GM13977 (cell line): ENCODE results near the gene ZNF423.

ENCODE experiments used
- DNase-seq: peaks from one replicate; pipeline ENCODE4 v3.0.0; 2012; ENCODE audit warnings: low spot score
- in situ Hi-C: fragments of 300-500 bp; cut with MboI; formaldehyde crosslinking; loops from one replicate; pipeline ENCODE4 v1.12.0; 2022; ENCODE audit warnings: low sequenced_read_pairs, low pct_unique_long_range_greater_than_20kb, mixed read lengths, inconsistent platforms; ENCODE audit not compliant: unreplicated experiment
- TF ChIP-seq, protein P1 (sequence below): IDR thresholded peaks from 2 replicates; pipeline ENCODE4 v1.5.1; 2012; ENCODE audit warnings: mild to moderate bottlenecking, control low read depth; ENCODE audit not compliant: insufficient read depth; ENCODE audit errors: extremely low read depth, missing control alignments

ZNF423 gene

GRCh38 chr16:49867796-49868668 lies 12.1 kb upstream of the ZNF423 start:
- TF ChIP-seq, protein P1, sequence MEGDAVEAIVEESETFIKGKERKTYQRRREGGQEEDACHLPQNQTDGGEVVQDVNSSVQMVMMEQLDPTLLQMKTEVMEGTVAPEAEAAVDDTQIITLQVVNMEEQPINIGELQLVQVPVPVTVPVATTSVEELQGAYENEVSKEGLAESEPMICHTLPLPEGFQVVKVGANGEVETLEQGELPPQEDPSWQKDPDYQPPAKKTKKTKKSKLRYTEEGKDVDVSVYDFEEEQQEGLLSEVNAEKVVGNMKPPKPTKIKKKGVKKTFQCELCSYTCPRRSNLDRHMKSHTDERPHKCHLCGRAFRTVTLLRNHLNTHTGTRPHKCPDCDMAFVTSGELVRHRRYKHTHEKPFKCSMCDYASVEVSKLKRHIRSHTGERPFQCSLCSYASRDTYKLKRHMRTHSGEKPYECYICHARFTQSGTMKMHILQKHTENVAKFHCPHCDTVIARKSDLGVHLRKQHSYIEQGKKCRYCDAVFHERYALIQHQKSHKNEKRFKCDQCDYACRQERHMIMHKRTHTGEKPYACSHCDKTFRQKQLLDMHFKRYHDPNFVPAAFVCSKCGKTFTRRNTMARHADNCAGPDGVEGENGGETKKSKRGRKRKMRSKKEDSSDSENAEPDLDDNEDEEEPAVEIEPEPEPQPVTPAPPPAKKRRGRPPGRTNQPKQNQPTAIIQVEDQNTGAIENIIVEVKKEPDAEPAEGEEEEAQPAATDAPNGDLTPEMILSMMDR, result no peak
- DNase-seq, result no peak
- in situ Hi-C loops, result no loop called here

DNA sequence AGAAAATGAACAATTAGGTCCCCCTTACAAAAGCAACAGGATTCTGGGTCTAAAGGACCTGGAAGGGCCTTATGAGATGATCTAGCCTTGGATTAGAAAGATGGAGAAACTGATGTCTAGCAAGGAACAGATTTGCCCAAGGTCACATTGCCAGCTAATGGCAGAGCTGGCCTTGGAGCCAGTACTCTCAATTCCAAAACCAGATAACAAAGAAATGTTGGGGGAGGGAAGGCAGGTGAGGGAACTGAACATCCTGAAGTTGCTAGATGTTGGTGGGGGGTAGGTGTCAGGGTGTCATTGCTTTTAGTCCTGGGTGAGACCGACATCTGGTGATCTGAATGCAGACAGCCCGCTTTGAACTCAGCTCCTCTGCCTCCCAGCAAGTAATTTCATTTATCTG lies 11.3 kb upstream of the ZNF423 start:
- TF ChIP-seq, protein P1, result no peak
- DNase-seq, result no peak
- in situ Hi-C loops, result no loop called here

DNA sequence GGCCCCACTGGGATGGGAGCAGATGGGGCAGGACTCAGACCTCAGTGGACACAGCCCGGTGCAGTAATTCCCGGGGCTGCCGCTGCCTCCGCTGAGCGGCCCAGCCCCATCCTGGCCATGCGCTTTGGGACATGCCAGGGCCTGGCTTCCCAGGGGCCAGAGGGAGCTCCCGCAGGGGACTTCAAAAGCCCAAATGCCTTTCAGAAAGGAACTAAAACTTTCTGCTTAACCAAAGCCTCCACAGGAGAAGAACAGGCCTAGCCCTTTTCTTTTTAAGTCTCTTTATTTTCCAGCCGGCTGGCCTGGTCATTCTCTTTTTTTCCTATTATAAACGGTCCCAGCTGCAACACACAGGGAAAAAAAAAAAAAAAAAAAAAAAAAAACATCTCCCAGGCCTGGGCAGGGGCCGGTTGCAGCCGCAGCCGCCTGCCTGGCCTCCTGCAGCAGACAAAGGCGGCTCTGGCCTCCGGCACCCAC lies 10.7 kb upstream of the ZNF423 start:
- in situ Hi-C loops, result no loop called here
- TF ChIP-seq, protein P1, result no peak
- DNase-seq, result no peak

GRCh38 chr16:49862694-49863093 lies 6.8 kb upstream of the ZNF423 start:
- TF ChIP-seq, protein P1, result no peak
- no peak for DNase-seq
- in situ Hi-C loops, result no loop called here

DNA sequence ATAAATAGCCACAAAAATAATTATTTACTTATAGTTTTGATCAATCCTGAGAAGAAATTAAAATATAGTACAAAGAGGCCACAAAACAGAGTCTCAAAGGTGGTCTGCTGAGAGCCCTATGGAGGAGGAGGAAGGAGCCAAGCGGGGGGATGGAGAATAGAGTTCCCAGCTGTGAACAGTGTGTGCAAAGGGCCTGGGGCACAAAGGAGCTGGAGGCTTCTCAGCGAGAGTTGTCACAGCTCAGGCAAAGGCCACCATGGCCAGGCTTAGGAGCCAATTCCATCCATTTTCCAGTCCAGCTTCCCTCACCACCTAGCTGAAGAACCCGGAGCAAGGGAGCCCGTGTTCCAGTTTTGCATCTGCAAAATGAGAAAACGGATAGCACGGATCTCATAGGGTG lies 5.4 kb upstream of the ZNF423 start:
- TF ChIP-seq, protein P1, result no peak
- in situ Hi-C loops, result no loop called here
- DNase-seq, result no peak

DNA sequence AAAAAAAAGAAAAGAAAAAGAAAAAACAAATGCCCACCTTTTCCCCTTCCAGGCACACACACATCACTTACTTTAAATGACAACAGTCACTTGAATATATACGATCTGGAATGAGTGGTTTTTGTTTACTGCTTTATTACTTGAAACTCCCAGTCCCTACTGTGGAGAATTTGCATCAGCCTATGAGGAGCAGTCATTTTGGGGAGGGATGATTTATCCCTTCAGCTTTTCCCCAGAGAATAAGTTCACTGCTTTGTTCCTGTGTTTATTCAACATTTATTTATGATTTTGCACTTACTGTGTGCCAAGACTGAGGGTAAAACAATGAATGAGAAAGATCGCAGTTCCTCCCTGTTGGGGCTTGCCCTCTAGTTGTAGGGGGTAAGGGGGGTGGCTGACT lies 4.7 kb upstream of the ZNF423 start:
- no peak for DNase-seq
- TF ChIP-seq, protein P1, result no peak
- in situ Hi-C loops, result no loop called here
